WTC11 (cell line): ENCODE measurements around the gene AKAP13. TPM values are rescaled to one million over a fixed set of nuclear protein-coding genes. Genes with fewer than 3 reads are reported as not detected.

Experiments used
- ATAC-seq: fragments of 200-7000 bp; cut with Tn5 transposase; 2 replicates; pipeline ENCODE4 v1.10.0; 2021; ENCODE audit warnings: mild to moderate bottlenecking, moderate library complexity
- CTCF ChIA-PET: fragments of 300-600 bp; sonication (Branson Sonifier 250); formaldehyde crosslinking; loops from one replicate; lab custom pipeline; 2021; ENCODE audit warnings: antibody characterized with exemption; lab: Charles Lee
- POLR2A ChIA-PET: fragments of 350-600 bp; sonication (Branson Sonifier 250); formaldehyde crosslinking; loops from one replicate; lab custom pipeline; 2021; ENCODE audit warnings: antibody characterized with exemption; lab: Charles Lee
- DNase-seq: peaks from one replicate; pipeline ENCODE4 v3.0.0; 2021; ENCODE audit warnings: low spot score
- H3K27ac Mint-ChIP-seq: 2 replicates; pipeline ENCODE4 v1.8.0; 2021; ENCODE audit warnings: mixed read lengths
- H3K27me3 Mint-ChIP-seq: 2 replicates; pipeline ENCODE4 v1.8.0; 2021; ENCODE audit warnings: low read depth, mild to moderate bottlenecking, moderate library complexity, mixed read lengths
- H3K36me3 Mint-ChIP-seq: 2 replicates; pipeline ENCODE4 v1.8.0; 2021; ENCODE audit warnings: mixed read lengths
- H3K4me1 Mint-ChIP-seq: 2 replicates; pipeline ENCODE4 v1.8.0; 2022; ENCODE audit warnings: mixed read lengths
- H3K4me3 Mint-ChIP-seq: 2 replicates; pipeline ENCODE4 v1.8.0; 2021; ENCODE audit warnings: mild to moderate bottlenecking, moderate library complexity, mixed read lengths
- H3K9me3 Mint-ChIP-seq: 2 replicates; pipeline ENCODE4 v1.8.0; 2021; ENCODE audit warnings: mixed read lengths
- E2F4 ChIP-seq: sonication (generic); formaldehyde crosslinking; IDR thresholded peaks from 2 replicates; pipeline ENCODE4 v1.8.1; 2022; ENCODE audit warnings: low read depth, mild to moderate bottlenecking, moderate library complexity, missing genetic modification reagents, borderline replicate concordance
- EMX1 ChIP-seq: fragments of 250-450 bp; sonication (Bioruptor Pico); IDR thresholded peaks from 2 replicates; pipeline ENCODE4 v1.8.0; 2021; ENCODE audit warnings: mild to moderate bottlenecking
- GRHL2 ChIP-seq: fragments of 250-450 bp; sonication (Bioruptor Pico); IDR thresholded peaks from 2 replicates; pipeline ENCODE4 v1.8.0; 2022; ENCODE audit warnings: mild to moderate bottlenecking, moderate library complexity; ENCODE audit not compliant: insufficient replicate concordance, severe bottlenecking
- SMAD3 ChIP-seq: sonication (generic); formaldehyde crosslinking; IDR thresholded peaks from 2 replicates; pipeline ENCODE4 v1.8.0; 2022; ENCODE audit warnings: missing genetic modification reagents, mild to moderate bottlenecking, borderline replicate concordance
- SMAD4 ChIP-seq: sonication (generic); formaldehyde crosslinking; IDR thresholded peaks from 2 replicates; pipeline ENCODE4 v1.8.0; 2022; ENCODE audit warnings: mild to moderate bottlenecking, missing genetic modification reagents
- STAT6 ChIP-seq: sonication (generic); formaldehyde crosslinking; conservative IDR thresholded peaks from 2 replicates; pipeline ENCODE4 v1.8.1; 2023; ENCODE audit warnings: mild to moderate bottlenecking, low read depth, missing genetic modification reagents, moderate library complexity
- TEAD4 ChIP-seq: sonication (generic); formaldehyde crosslinking; IDR thresholded peaks from 2 replicates; pipeline ENCODE4 v1.8.0; 2022; ENCODE audit warnings: mild to moderate bottlenecking, missing genetic modification reagents
- ZMAT4 ChIP-seq: fragments of 250-450 bp; sonication (Bioruptor Pico); IDR thresholded peaks from 2 replicates; pipeline ENCODE4 v1.9.0; 2021; ENCODE audit warnings: mild to moderate bottlenecking
- ZNF281 ChIP-seq: sonication (generic); formaldehyde crosslinking; IDR thresholded peaks from 2 replicates; pipeline ENCODE4 v1.8.0; 2023; ENCODE audit warnings: mild to moderate bottlenecking, missing genetic modification reagents
- ZNF671 ChIP-seq: fragments of 250-450 bp; sonication (Bioruptor Pico); IDR thresholded peaks from 2 replicates; pipeline ENCODE4 v1.8.0; 2021; ENCODE audit warnings: mild to moderate bottlenecking
- ZSCAN18 ChIP-seq: fragments of 250-450 bp; sonication (Bioruptor Pico); IDR thresholded peaks from 2 replicates; pipeline ENCODE4 v2.1.2; 2022; ENCODE audit warnings: mild to moderate bottlenecking, moderate library complexity
- total RNA-seq: library from RNA; stranded (reverse); gene quantifications from 3 replicates; pipeline ENCODE4 v1.2.3, GENCODE V29; 2021
- TF ChIP-seq, protein P1 (sequence below): sonication (generic); formaldehyde crosslinking; IDR thresholded peaks from 2 replicates; pipeline ENCODE4 v1.8.0; 2022; ENCODE audit warnings: mild to moderate bottlenecking, missing genetic modification reagents
- TF ChIP-seq, protein P2 (sequence below): fragments of 250-450 bp; sonication (Bioruptor Pico); conservative IDR thresholded peaks from 2 replicates; pipeline ENCODE4 v1.9.0; 2021; ENCODE audit warnings: mild to moderate bottlenecking
- TF ChIP-seq, protein P3 (sequence below): fragments of 250-450 bp; sonication (Bioruptor Pico); IDR thresholded peaks from 2 replicates; pipeline ENCODE4 v1.8.0; 2021; ENCODE audit warnings: mild to moderate bottlenecking

Gene AKAP13
- total RNA-seq, 1 experiment from 2014 or later = 50.3 TPM

DNA sequence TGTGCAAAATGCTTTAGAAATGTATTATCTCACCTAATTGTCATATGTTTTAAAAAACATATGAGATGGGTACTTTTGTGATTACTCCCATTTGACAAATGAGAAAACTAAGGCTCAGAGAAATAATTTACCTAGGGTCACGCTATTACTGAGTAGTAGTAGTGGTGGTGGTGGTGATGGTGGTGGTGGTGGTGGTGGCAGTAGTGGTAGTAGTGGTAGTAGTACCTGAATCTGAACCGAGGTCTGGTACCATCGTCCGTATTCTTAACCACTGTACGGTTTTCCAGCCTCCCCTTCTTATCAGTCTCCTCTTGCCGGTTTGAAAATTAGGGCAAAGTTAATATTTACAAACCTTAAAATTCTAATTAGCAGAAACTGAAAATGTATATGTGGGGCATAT is 311.9 kb downstream of the AKAP13 start (continued):
- no peak for TF ChIP-seq STAT6 (CRISPR knock-in tag)
- TF ChIP-seq, protein P1, sequence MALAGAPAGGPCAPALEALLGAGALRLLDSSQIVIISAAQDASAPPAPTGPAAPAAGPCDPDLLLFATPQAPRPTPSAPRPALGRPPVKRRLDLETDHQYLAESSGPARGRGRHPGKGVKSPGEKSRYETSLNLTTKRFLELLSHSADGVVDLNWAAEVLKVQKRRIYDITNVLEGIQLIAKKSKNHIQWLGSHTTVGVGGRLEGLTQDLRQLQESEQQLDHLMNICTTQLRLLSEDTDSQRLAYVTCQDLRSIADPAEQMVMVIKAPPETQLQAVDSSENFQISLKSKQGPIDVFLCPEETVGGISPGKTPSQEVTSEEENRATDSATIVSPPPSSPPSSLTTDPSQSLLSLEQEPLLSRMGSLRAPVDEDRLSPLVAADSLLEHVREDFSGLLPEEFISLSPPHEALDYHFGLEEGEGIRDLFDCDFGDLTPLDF (CRISPR knock-in tag) = no peak
- TF ChIP-seq, protein P2, sequence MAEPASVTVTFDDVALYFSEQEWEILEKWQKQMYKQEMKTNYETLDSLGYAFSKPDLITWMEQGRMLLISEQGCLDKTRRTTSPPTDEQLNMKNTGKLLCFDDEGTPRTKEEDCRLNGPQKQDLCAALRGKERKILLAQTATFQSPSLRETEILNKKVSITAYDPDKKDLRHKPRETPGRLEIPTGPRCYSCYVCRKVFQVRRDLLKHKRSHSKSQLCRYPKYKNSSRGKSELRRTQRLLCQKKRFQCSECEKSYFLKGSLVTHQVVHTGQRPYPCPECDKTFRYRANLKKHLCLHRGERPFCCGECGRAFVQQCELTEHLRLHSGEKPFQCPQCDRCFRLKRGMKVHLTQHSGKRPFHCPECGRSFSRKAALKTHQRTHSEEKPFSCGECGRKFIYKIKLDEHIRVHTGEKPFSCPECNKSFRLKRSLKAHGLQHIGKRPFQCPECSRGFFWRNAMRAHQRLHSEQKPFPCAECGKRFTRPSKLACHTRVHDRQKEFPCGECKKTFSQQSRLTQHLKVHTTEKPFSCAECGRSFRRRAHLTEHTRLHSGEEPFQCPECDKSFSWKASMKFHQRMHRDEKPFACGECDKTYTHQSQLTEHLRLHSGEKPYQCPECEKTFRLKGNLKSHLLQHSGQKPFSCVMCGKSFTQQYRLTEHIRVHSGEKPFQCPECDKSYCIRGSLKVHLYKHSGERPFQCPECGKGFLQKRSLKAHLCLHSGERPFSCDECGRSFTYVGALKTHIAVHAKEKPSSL (CRISPR knock-in tag) = no peak
- TF ChIP-seq ZMAT4 (CRISPR knock-in tag) = no peak
- no peak for TF ChIP-seq TEAD4 (CRISPR knock-in tag)
- TF ChIP-seq E2F4 (CRISPR knock-in tag) = no peak

DNA sequence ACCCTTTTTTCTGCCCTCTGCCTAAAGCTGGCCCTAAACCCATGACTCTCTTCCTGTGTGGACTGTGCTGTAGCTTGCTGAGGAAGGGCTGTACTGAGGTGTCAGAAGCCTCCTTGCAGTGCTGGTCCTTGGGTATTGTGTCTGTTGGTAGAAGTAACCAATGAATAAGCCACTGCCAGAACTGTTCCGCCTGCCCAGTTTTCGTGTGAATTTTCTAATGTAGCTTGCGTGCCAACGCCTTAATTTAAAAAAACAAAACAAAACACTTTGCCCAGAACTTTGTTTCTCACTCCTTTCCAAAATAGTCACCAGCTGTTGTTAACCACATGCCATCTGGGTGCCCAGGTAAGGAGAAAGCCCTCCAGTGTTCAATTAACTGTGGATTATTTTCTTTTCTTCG is 312.5 kb downstream of the AKAP13 start:
- no peaks in the 10 kb centered on the region for H3K27me3 Mint-ChIP-seq
- TF ChIP-seq, protein P1 (CRISPR knock-in tag) = no peak
- TF ChIP-seq ZSCAN18 (CRISPR knock-in tag) = no peak
- no peak for TF ChIP-seq GRHL2
- TF ChIP-seq SMAD3 (CRISPR knock-in tag) = no peak
- TF ChIP-seq E2F4 (CRISPR knock-in tag) = no peak
- TF ChIP-seq ZNF671 = no peak
- TF ChIP-seq, protein P3, sequence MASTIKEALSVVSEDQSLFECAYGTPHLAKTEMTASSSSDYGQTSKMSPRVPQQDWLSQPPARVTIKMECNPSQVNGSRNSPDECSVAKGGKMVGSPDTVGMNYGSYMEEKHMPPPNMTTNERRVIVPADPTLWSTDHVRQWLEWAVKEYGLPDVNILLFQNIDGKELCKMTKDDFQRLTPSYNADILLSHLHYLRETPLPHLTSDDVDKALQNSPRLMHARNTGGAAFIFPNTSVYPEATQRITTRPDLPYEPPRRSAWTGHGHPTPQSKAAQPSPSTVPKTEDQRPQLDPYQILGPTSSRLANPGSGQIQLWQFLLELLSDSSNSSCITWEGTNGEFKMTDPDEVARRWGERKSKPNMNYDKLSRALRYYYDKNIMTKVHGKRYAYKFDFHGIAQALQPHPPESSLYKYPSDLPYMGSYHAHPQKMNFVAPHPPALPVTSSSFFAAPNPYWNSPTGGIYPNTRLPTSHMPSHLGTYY (CRISPR knock-in tag) = no peak
- no peak for TF ChIP-seq EMX1 (CRISPR knock-in tag)
- no peak for TF ChIP-seq SMAD4 (CRISPR knock-in tag)
- TF ChIP-seq ZNF281 = no peak

More for the DNA sequence above, 312.5 kb downstream of the AKAP13 start:
- Mint-ChIP-seq H3K9me3 (no peaks in the 10 kb centered on the region), H3K4me3 (no peak overlapping the region), H3K4me1 (peaks cover 24% of the 10 kb centered on the region), H3K36me3 (peaks cover 10% of the 10 kb centered on the region), H3K27ac (no peak overlapping the region)
- ATAC-seq = no peak
- POLR2A ChIA-PET = no interaction called here
- DNase-seq = no peak
- CTCF ChIA-PET = no interaction called here
